Upper lobe of left lung (tissue), 4 donors: Measurements from ENCODE around the gene OR2J2.

ENCODE experiments used
- CTCF ChIP-seq, 6 experiments: fragments of 450-650 bp in 4 of 6; fragments of 200-600 bp in 2 of 6; sonication (generic) in 2 of 6; IDR thresholded peaks; one replicate each; pipeline ENCODE4 v1.5.1; 2016 to 2019; ENCODE audit warnings: antibody characterized with exemption in 6 of 6
- POLR2A ChIP-seq, 4 donors: fragments of 450-650 bp; IDR thresholded peaks; one replicate each; pipeline ENCODE4 v1.5.1; 2016 to 2017; ENCODE audit warnings: antibody characterized with exemption in 4 of 4, mild to moderate bottlenecking in 2 of 4

DNA sequence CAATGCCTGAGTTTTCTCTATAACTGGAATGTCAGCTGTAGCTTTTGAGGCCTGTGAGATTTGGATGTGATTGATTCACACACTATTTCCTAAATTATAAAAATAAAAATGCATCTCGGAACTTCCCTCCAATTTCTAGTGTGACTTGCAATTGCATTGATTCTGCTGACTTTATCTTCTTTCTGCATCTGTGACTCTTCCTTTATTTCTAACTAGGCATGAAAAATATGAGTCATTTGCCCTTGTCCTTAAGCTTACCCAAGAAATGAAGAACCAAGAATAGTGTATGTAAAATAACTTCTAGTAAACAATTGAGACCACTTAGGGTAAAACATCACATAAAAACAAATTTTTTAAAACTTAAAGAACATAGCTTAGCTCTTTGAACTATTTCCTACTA is 12.9 kb downstream of the OR2J2 start:
- no peak for TF ChIP-seq CTCF (IDR thresholded peaks at IDR 0.05)
- no peak for TF ChIP-seq POLR2A (IDR thresholded peaks at IDR 0.05)
